ENCODE measurements around the gene CBARP.
"Not testable (repeated sequence)": the region's sequence is repeated elsewhere in the genome, so short reads cannot be mapped to it uniquely, and the experiment has no call there.

The CBARP gene

GRCh38 chr19:1252221-1252820, 14.5 kb upstream of the CBARP start:
- no peak for DNase-seq

- DNase-seq, result no peak
These were observed 13.8 kb upstream of the CBARP start for GRCh38 chr19:1251330-1252220.

- no peak for DNase-seq
These were observed 12.8 kb upstream of the CBARP start for GRCh38 chr19:1250437-1251260.

- DNase-seq, result no peak
These were observed 12.2 kb upstream of the CBARP start for GRCh38 chr19:1249990-1250436.

GRCh38 chr19:1249298-1249989, 11.6 kb upstream of the CBARP start:
- peak; percentile 68 for DNase-seq

GRCh38 chr19:1248786-1249297, 11.0 kb upstream of the CBARP start:
- no peak for DNase-seq

GRCh38 chr19:1248139-1248785, 10.5 kb upstream of the CBARP start, which contains the start of gene MIDN:
Gene MIDN, plus strand, starts transcription at chr19:1248583. Its CDS starts 1,714 bp downstream, at chr19:1250297.
- no peak for DNase-seq

GRCh38 chr19:1247748-1248138, 9.9 kb upstream of the CBARP start:
- DNase-seq, result no peak

GRCh38 chr19:1246265-1247087, 8.7 kb upstream of the CBARP start:
- DNase-seq, result not testable (repeated sequence)

- no peak for DNase-seq
These were observed 7.9 kb upstream of the CBARP start for GRCh38 chr19:1245494-1246264.

- DNase-seq, result no peak
These were observed 7.1 kb upstream of the CBARP start for GRCh38 chr19:1244693-1245451.

GRCh38 chr19:1243768-1244692, 6.2 kb upstream of the CBARP start:
- peak; percentile 45 for DNase-seq

GRCh38 chr19:1241417-1242095, 3.8 kb upstream of the CBARP start, which contains the start of gene ATP5F1D:
Gene ATP5F1D, plus strand, starts transcription at chr19:1241751. Its CDS starts 100 bp downstream, at chr19:1241851.
- peak; percentile 69 for DNase-seq

- no peak for DNase-seq
These were observed 3.1 kb upstream of the CBARP start for GRCh38 chr19:1240925-1241324.

- DNase-seq, result peak; percentile 45
These were observed 2.3 kb upstream of the CBARP start for GRCh38 chr19:1239796-1240737.

- no peak for DNase-seq
These were observed 1.6 kb upstream of the CBARP start for GRCh38 chr19:1239420-1239795.
